Measurements from ENCODE around the gene BCKDHA. TPM values are rescaled to one million over a fixed set of nuclear protein-coding genes. Genes with fewer than 3 reads are reported as not detected.

BCKDHA gene
- total RNA-seq, 2 experiments from 2014 or later: 16.8 to 66.4 TPM

- POLR2A ChIA-PET: no interaction called here
- Histone ChIP-seq H3K9me2 (ENCODE audit: insufficient read depth, low read length) (no peaks in the 10 kb centered on the region), H3K9me3 (ENCODE audit: low read length) (no peaks in the 10 kb centered on the region), H2AFZ (ENCODE audit: low read length) (no peak overlapping the region), H3K4me2 (ENCODE audit: low read length) (no peak overlapping the region), H4K20me1 (ENCODE audit: insufficient read depth, low read length) (no peaks in the 10 kb centered on the region), H3K4me1 (ENCODE audit: insufficient read depth, low read length, poor library complexity, severe bottlenecking) (peaks cover 24% of the 10 kb centered on the region), H3K27ac (ENCODE audit: low read depth, low read length, poor library complexity, severe bottlenecking) (no peak overlapping the region), H3K79me2 (ENCODE audit: insufficient read depth, low read depth, low read length) (no peaks in the 10 kb centered on the region), H3K36me3 (ENCODE audit: insufficient read depth, low read length) (no peaks in the 10 kb centered on the region), H3K4me3 (ENCODE audit: low read depth, low read length, poor library complexity, severe bottlenecking) (no peak overlapping the region)
- CTCF ChIA-PET (ENCODE audit: unreplicated experiment): no interaction called here
- no peak for TF ChIP-seq EZH2phosphoT487 (IDR thresholded peaks at IDR 0.05; ENCODE audit: borderline replicate concordance, low read depth, low read length)
- TF ChIP-seq CTCF (conservative IDR thresholded peaks at IDR 0.05; ENCODE audit: low read length): no peak
- intact Hi-C loops (cut with micrococcal nuclease; ENCODE audit: unreplicated experiment): no loop called here
- BruUV-seq (replicated peaks): no TSS peak
- DNase-seq (ENCODE audit: low spot score): no peak
These were observed 55.1 kb downstream of the BCKDHA start for GRCh38 chr19:41452584-41453275.

- Histone ChIP-seq H3K9me3 (ENCODE audit: low read length) (no peaks in the 10 kb centered on the region), H3K4me1 (ENCODE audit: insufficient read depth, low read length, poor library complexity, severe bottlenecking) (peaks cover 11% of the 10 kb centered on the region), H3K4me2 (ENCODE audit: low read length) (no peak overlapping the region), H4K20me1 (ENCODE audit: insufficient read depth, low read length) (no peaks in the 10 kb centered on the region), H3K36me3 (ENCODE audit: insufficient read depth, low read length) (no peaks in the 10 kb centered on the region), H2AFZ (ENCODE audit: low read length) (no peak overlapping the region), H3K9me2 (ENCODE audit: insufficient read depth, low read length) (no peaks in the 10 kb centered on the region), H3K79me2 (ENCODE audit: insufficient read depth, low read depth, low read length) (no peaks in the 10 kb centered on the region), H3K4me3 (ENCODE audit: low read depth, low read length, poor library complexity, severe bottlenecking) (no peak overlapping the region), H3K27ac (ENCODE audit: low read depth, low read length, poor library complexity, severe bottlenecking) (no peak overlapping the region)
- BruUV-seq (replicated peaks): no TSS peak
- no peak for DNase-seq (ENCODE audit: low spot score)
- intact Hi-C loops (cut with micrococcal nuclease; ENCODE audit: unreplicated experiment): no loop called here
- POLR2A ChIA-PET: interaction anchor here (0.6 to 1.1 kb wide), 2 partner anchors 102 to 137 kb away, joined by 3 to 4 read pairs; no protein-coding TSS in a partner anchor
- no peak for TF ChIP-seq EZH2phosphoT487 (IDR thresholded peaks at IDR 0.05; ENCODE audit: borderline replicate concordance, low read depth, low read length)
- no peak for TF ChIP-seq CTCF (conservative IDR thresholded peaks at IDR 0.05; ENCODE audit: low read length)
- CTCF ChIA-PET (ENCODE audit: unreplicated experiment): no interaction called here
These were observed 58.3 kb downstream of the BCKDHA start for GRCh38 chr19:41455936-41456335.

- CTCF ChIA-PET (ENCODE audit: unreplicated experiment): no interaction called here
- DNase-seq (ENCODE audit: low spot score): no peak
- POLR2A ChIA-PET: interaction anchor here (0.6 to 1.1 kb wide), 2 partner anchors 102 to 136 kb away, joined by 3 to 4 read pairs; no protein-coding TSS in a partner anchor
- Histone ChIP-seq H3K36me3 (ENCODE audit: insufficient read depth, low read length) (no peaks in the 10 kb centered on the region), H3K9me3 (ENCODE audit: low read length) (no peaks in the 10 kb centered on the region), H4K20me1 (ENCODE audit: insufficient read depth, low read length) (no peaks in the 10 kb centered on the region), H3K4me1 (ENCODE audit: insufficient read depth, low read length, poor library complexity, severe bottlenecking) (peaks cover 11% of the 10 kb centered on the region), H3K27ac (ENCODE audit: low read depth, low read length, poor library complexity, severe bottlenecking) (no peak overlapping the region), H3K9me2 (ENCODE audit: insufficient read depth, low read length) (no peaks in the 10 kb centered on the region), H3K4me3 (ENCODE audit: low read depth, low read length, poor library complexity, severe bottlenecking) (no peak overlapping the region), H3K4me2 (ENCODE audit: low read length) (no peak overlapping the region), H3K79me2 (ENCODE audit: insufficient read depth, low read depth, low read length) (no peaks in the 10 kb centered on the region), H2AFZ (ENCODE audit: low read length) (no peak overlapping the region)
- TF ChIP-seq CTCF (conservative IDR thresholded peaks at IDR 0.05; ENCODE audit: low read length): no peak
- TF ChIP-seq EZH2phosphoT487 (IDR thresholded peaks at IDR 0.05; ENCODE audit: borderline replicate concordance, low read depth, low read length): no peak
- no TSS peak for BruUV-seq (replicated peaks)
- intact Hi-C loops (cut with micrococcal nuclease; ENCODE audit: unreplicated experiment): no loop called here
These were observed 58.8 kb downstream of the BCKDHA start for GRCh38 chr19:41456342-41456918.

Measured in OCI-LY7 (cell line).